Measurements from ENCODE around the gene SPATA6. TPM values are rescaled to one million over a fixed set of nuclear protein-coding genes. Genes with fewer than 3 reads are reported as not detected.

SPATA6 gene
- polyA plus RNA-seq, 2 of the 4 experiments (the other 2 are of a cell fraction): 2.3 to 3.5 TPM

DNA sequence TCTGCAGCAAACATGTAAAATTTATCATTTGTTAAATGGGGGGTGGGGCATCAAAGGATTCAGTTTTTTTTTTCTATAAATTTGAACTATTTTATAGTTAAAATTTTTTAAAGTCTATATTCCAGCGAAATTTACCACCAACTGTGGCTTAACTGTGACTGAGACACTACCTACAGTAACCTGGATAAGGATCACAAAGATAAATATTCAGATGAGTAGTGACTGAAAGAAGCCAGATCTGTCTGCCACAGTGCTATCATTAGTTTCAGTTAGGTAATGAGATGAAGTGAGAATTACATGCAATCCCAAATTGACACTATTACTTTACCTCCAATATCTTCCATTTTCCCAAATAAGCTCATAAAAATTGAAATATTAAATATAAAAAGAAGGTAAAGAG, 5.4 kb downstream of the SPATA6 start:
- TF ChIP-seq RARB (CRISPR knock-in tag; IDR thresholded peaks at IDR 0.05) (no peak), ZNF302 (CRISPR knock-in tag; IDR thresholded peaks at IDR 0.05) (no peak), CHD2 (IDR thresholded peaks at IDR 0.05; ENCODE audit: low read length, partially characterized antibody) (no peak), FOSB (CRISPR knock-in tag; IDR thresholded peaks at IDR 0.05) (no peak), PHF8 (IDR thresholded peaks at IDR 0.05; ENCODE audit: borderline replicate concordance, low read depth) (no peak), RNF2 (IDR thresholded peaks at IDR 0.05; ENCODE audit: borderline replicate concordance, low read depth) (no peak), EP300 (IDR thresholded peaks at IDR 0.05) (no peak), HOXB5 (CRISPR knock-in tag; IDR thresholded peaks at IDR 0.05) (no peak), FOSL2 (IDR thresholded peaks at IDR 0.05) (no peak), FOSL2 (CRISPR knock-in tag; IDR thresholded peaks at IDR 0.05) (no peak), CEBPB (IDR thresholded peaks at IDR 0.05) (no peak), CHD4 (IDR thresholded peaks at IDR 0.05; ENCODE audit: borderline replicate concordance) (no peak), POLR2AphosphoS2 (conservative IDR thresholded peaks at IDR 0.05; ENCODE audit: low read length) (no peak), JUNB (IDR thresholded peaks at IDR 0.05) (no peak)
- TF ChIP-seq, protein P1, sequence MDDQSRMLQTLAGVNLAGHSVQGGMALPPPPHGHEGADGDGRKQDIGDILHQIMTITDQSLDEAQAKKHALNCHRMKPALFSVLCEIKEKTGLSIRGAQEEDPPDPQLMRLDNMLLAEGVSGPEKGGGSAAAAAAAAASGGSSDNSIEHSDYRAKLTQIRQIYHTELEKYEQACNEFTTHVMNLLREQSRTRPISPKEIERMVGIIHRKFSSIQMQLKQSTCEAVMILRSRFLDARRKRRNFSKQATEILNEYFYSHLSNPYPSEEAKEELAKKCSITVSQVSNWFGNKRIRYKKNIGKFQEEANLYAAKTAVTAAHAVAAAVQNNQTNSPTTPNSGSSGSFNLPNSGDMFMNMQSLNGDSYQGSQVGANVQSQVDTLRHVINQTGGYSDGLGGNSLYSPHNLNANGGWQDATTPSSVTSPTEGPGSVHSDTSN (IDR thresholded peaks at IDR 0.05): no peak
- H3K4me3 ChIP-seq: no peak overlapping the region
- no peaks in the 10 kb centered on the region for H3K9me3 ChIP-seq
- no peak for ATAC-seq
- ChIA-PET POLR2A (no interaction called here), CTCF (no interaction called here)
- FAIRE-seq: no peak
- DNase-seq (ENCODE audit: low read depth in 1 of 2, low spot score in 1 of 2): no peak
- H3K27ac ChIP-seq: no peak overlapping the region
- H3K4me2 ChIP-seq: no peak overlapping the region
- H3K4me1 ChIP-seq: peaks cover 8% of the 10 kb centered on the region; the same call in 2 of the 3 replicates
- 48% methylated on average over 1 of the region's 1 CpG for WGBS (ENCODE audit: missing lambda C conversion rate)

DNA sequence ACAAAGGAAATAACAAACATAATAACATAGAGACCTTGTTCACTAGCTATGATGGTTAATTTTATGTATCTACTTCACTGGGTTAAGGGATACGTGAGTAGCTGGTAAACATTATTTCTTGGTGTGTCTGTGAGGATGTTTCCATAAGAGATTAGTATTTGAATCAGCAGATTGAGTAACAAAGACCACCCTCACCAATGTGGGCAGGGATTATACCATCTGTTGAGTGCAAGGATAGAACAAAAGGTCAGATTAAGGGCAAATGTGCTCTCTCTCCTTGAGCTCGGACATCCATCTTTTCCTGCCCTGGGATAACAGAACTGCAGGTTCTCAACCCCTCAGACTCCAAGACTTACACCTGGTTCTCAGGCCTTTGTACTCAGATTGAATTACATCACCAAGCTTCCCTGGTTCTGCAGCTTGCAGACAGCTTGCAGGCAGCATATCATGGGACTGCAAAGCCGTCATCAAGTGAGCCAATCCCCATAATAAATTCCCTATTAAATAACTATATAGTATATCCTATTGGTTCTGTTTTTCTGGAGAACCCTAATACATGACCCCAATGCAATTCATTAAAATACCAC, 9.2 kb downstream of the SPATA6 start:
- ChIA-PET POLR2A (no interaction called here), CTCF (no interaction called here)
- Histone ChIP-seq H3K27ac (no peak overlapping the region), H3K4me3 (no peak overlapping the region), H3K4me1 (no peaks in the 10 kb centered on the region), H3K9me3 (no peaks in the 10 kb centered on the region), H3K4me2 (no peak overlapping the region)
- no peak for DNase-seq (ENCODE audit: low read depth in 1 of 2, low spot score in 1 of 2)
- WGBS (ENCODE audit: missing lambda C conversion rate): 90% methylated on average over 3 of the region's 3 CpGs
- TF ChIP-seq RARB (CRISPR knock-in tag; IDR thresholded peaks at IDR 0.05) (no peak), FOSB (CRISPR knock-in tag; IDR thresholded peaks at IDR 0.05) (no peak), MAFK (IDR thresholded peaks at IDR 0.05; ENCODE audit: partially characterized antibody) (no peak), HEYL (CRISPR knock-in tag; IDR thresholded peaks at IDR 0.05) (no peak)
- no peak for FAIRE-seq
- ATAC-seq: no peak

DNA sequence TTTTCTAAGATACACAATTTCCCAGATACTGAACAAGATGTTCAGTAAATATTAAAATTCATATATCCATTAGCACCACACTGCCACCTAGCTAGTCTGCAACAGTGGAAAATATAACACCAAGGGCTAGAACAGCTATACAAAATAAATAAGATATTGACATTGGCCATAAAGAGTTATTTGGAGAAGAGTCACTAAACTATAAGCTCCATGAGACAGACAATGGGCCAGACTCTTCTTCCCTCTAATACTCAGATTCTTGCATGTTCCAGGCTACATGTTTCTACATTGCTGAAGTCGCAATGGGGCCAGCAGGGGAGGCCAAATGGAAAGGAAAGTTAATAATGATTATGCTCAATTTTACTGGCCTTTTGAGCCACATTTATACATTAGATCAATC, 21.5 kb downstream of the SPATA6 start:
- H3K4me2 ChIP-seq: no peak overlapping the region
- TF ChIP-seq, protein P2, sequence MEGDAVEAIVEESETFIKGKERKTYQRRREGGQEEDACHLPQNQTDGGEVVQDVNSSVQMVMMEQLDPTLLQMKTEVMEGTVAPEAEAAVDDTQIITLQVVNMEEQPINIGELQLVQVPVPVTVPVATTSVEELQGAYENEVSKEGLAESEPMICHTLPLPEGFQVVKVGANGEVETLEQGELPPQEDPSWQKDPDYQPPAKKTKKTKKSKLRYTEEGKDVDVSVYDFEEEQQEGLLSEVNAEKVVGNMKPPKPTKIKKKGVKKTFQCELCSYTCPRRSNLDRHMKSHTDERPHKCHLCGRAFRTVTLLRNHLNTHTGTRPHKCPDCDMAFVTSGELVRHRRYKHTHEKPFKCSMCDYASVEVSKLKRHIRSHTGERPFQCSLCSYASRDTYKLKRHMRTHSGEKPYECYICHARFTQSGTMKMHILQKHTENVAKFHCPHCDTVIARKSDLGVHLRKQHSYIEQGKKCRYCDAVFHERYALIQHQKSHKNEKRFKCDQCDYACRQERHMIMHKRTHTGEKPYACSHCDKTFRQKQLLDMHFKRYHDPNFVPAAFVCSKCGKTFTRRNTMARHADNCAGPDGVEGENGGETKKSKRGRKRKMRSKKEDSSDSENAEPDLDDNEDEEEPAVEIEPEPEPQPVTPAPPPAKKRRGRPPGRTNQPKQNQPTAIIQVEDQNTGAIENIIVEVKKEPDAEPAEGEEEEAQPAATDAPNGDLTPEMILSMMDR (IDR thresholded peaks at IDR 0.05): peak; percentile 0; the same call in 1 of the 3 replicates
- TF ChIP-seq NFE2L2 (conservative IDR thresholded peaks at IDR 0.05; ENCODE audit: low read length) (no peak), POLR2A (IDR thresholded peaks at IDR 0.05; ENCODE audit: low read length) (no peak), JUN (IDR thresholded peaks at IDR 0.05) (no peak)
- TF ChIP-seq, protein P3, sequence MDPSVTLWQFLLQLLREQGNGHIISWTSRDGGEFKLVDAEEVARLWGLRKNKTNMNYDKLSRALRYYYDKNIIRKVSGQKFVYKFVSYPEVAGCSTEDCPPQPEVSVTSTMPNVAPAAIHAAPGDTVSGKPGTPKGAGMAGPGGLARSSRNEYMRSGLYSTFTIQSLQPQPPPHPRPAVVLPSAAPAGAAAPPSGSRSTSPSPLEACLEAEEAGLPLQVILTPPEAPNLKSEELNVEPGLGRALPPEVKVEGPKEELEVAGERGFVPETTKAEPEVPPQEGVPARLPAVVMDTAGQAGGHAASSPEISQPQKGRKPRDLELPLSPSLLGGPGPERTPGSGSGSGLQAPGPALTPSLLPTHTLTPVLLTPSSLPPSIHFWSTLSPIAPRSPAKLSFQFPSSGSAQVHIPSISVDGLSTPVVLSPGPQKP (IDR thresholded peaks at IDR 0.05; ENCODE audit: low read depth, low read length): no peak
- no peaks in the 10 kb centered on the region for H3K9me3 ChIP-seq
- no peak for FAIRE-seq
- H3K4me3 ChIP-seq: no peak overlapping the region
- POLR2A ChIA-PET: no interaction called here
- CTCF ChIA-PET: interaction anchor here (0.7 kb wide), 2 partner anchors 17 to 226 kb away, joined by 3 read pairs; no protein-coding TSS in a partner anchor
- no peak overlapping the region for H3K27ac ChIP-seq
- no peaks in the 10 kb centered on the region for H3K4me1 ChIP-seq
- no peak for ATAC-seq
- WGBS (ENCODE audit: missing lambda C conversion rate): 81% methylated on average over 1 of the region's 1 CpG
- no peak for DNase-seq (ENCODE audit: low read depth in 1 of 2, low spot score in 1 of 2)

Measured in A549 (cell line).